ENCODE measurements around the gene CHD3. TPM values are rescaled to one million over a fixed set of nuclear protein-coding genes. Genes with fewer than 3 reads are reported as not detected.

Gene CHD3
- total and polyA plus RNA-seq, 10 of the 15 experiments (the other 5 are each of a cell fraction or from before 2014, with no cell fraction given), result 1.4 to 86.8 (median 39.1) TPM

GRCh38 chr17:7880076-7880868 lies 8.3 kb upstream of the CHD3 start:
- H3K4me2 ChIP-seq (ENCODE audit: control insufficient read depth, insufficient read depth), result peak overlapping the region; percentile 60
- no peaks in the 10 kb centered on the region for H3K27me3 ChIP-seq (replicated peaks in 1 of 2; ENCODE audit: control insufficient read depth in 2 of 2, insufficient read depth in 2 of 2, low read length in 1 of 2)
- no peaks in the 10 kb centered on the region for H4K20me1 ChIP-seq (ENCODE audit: control insufficient read depth, insufficient read depth)
- in situ Hi-C loops (cut with MboI) (no loop called here), intact Hi-C loops (cut with micrococcal nuclease; ENCODE audit: unreplicated experiment) (no loop called here)
- ChIA-PET RAD21 (ENCODE audit: unreplicated experiment) (interaction anchor here (0.7 to 1.1 kb wide), 3 partner anchors 23 to 43 kb away, joined by 3 to 4 read pairs (median 3); partner anchors contain the start of gene NAA38), SMC1A (ENCODE audit: uncharacterized antibody, unreplicated experiment) (interaction anchor here (1.5 kb wide), 1 partner anchor 18 kb away, joined by 3 read pairs; no protein-coding TSS in a partner anchor), CTCF (interaction anchor here (1.6 to 8.9 kb wide), 2 partner anchors 11 to 17 kb away, joined by 5 to 75 read pairs; no protein-coding TSS in a partner anchor), POLR2A (interaction anchor here (0.7 to 1.4 kb wide), 2 partner anchors 11 to 35 kb away, joined by 3 to 4 read pairs; partner anchors contain the start of gene RNF227)
- H3K4me1 ChIP-seq (ENCODE audit: control insufficient read depth, insufficient read depth, low read length), result peaks cover 19% of the 10 kb centered on the region
- peaks cover 0 to 2% of the 10 kb centered on the region in 2 experiments; a peak in 1 of 4 replicates for H3K36me3 ChIP-seq (ENCODE audit: control insufficient read depth in 2 of 2, insufficient read depth in 2 of 2, low read length in 1 of 2)
- ATAC-seq, result peak; percentile 62
- no peaks in the 10 kb centered on the region for H3K9me3 ChIP-seq (replicated peaks; ENCODE audit: control insufficient read depth, insufficient read depth, low read length)
- DNase-seq (ENCODE audit: low read depth, low spot score), result no peak
- no peak overlapping the region for H3K9ac ChIP-seq (ENCODE audit: control insufficient read depth, insufficient read depth, low read length)
- peak overlapping the region; percentile 24 for H3K27ac ChIP-seq (ENCODE audit: control insufficient read depth, insufficient read depth)
- no TSS peak for BruUV-seq (replicated peaks)
- WGBS (ENCODE audit: insufficient coverage, insufficient replicate concordance, low lambda C conversion rate, missing lambda C conversion rate), result 61% methylated on average over 3 of the region's 3 CpGs
- FAIRE-seq, result peak; percentile 72
- H3K4me3 ChIP-seq, result peak overlapping the region; percentile 0; the same call in 1 of the 2 replicates
- H3K79me2 ChIP-seq (ENCODE audit: control insufficient read depth, insufficient read depth, low read length), result peaks cover 6% of the 10 kb centered on the region
- no peak overlapping the region for H2AFZ ChIP-seq (ENCODE audit: control insufficient read depth, low read depth, low read length)
- TF ChIP-seq ZZZ3 (IDR thresholded peaks at IDR 0.05; ENCODE audit: control insufficient read depth, insufficient read length, low read depth), result no peak
- no peak for TF ChIP-seq IRF5 (IDR thresholded peaks at IDR 0.05; ENCODE audit: borderline replicate concordance)
- TF ChIP-seq ZBTB11 (CRISPR knock-in tag; IDR thresholded peaks at IDR 0.05), result no peak
- TF ChIP-seq MEF2B (IDR thresholded peaks at IDR 0.05; ENCODE audit: partially characterized antibody, poor library complexity, severe bottlenecking), result no peak
- no peak for TF ChIP-seq E2F8 (IDR thresholded peaks at IDR 0.05; ENCODE audit: low read depth, partially characterized antibody)
- TF ChIP-seq ESRRA (IDR thresholded peaks at IDR 0.05; ENCODE audit: low read length), result no peak
- peak; percentile 56; the same call in 1 of the 2 replicates for TF ChIP-seq MTA2 (IDR thresholded peaks at IDR 0.05; ENCODE audit: low read depth)
- no peak for TF ChIP-seq EP300 (IDR thresholded peaks at IDR 0.05; ENCODE audit: borderline replicate concordance in 1 of 2, control insufficient read depth in 1 of 2, low read depth in 2 of 2, low read length in 2 of 2)
- TF ChIP-seq SMARCA5 (IDR thresholded peaks at IDR 0.05), result no peak
- no peak for TF ChIP-seq TBL1XR1 (IDR thresholded peaks at IDR 0.05; ENCODE audit: low read depth, low read length)
- no peak for TF ChIP-seq SUPT20H (IDR thresholded peaks at IDR 0.05; ENCODE audit: borderline replicate concordance, control insufficient read depth, low read depth, low read length)
- TF ChIP-seq, protein P1, sequence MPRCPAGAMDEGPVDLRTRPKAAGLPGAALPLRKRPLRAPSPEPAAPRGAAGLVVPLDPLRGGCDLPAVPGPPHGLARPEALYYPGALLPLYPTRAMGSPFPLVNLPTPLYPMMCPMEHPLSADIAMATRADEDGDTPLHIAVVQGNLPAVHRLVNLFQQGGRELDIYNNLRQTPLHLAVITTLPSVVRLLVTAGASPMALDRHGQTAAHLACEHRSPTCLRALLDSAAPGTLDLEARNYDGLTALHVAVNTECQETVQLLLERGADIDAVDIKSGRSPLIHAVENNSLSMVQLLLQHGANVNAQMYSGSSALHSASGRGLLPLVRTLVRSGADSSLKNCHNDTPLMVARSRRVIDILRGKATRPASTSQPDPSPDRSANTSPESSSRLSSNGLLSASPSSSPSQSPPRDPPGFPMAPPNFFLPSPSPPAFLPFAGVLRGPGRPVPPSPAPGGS (IDR thresholded peaks at IDR 0.05; ENCODE audit: borderline replicate concordance, insufficient read depth, low read depth, low read length, poor library complexity, severe bottlenecking), result no peak

Measured in GM12878 (cell line).